Neural crest cell (in vitro differentiated cells): ENCODE measurements around the gene FIP1L1. TPM values are rescaled to one million over a fixed set of nuclear protein-coding genes. Genes with fewer than 3 reads are reported as not detected.

ENCODE experiments used
- DNase-seq: peaks from one replicate; pipeline ENCODE4 v3.0.0; 2021; ENCODE audit warnings: low read depth, mixed read lengths, low spot score
- H3K27ac Mint-ChIP-seq: one replicate; pipeline ENCODE4 v1.8.0; 2021; ENCODE audit warnings: mild to moderate bottlenecking, mixed read lengths; ENCODE audit not compliant: unreplicated experiment
- H3K27me3 Mint-ChIP-seq: 2 replicates; pipeline ENCODE4 v1.8.0; 2021; ENCODE audit warnings: low read depth, mild to moderate bottlenecking, mixed read lengths
- H3K36me3 Mint-ChIP-seq: 2 replicates; pipeline ENCODE4 v1.8.0; 2021; ENCODE audit warnings: low read depth, mild to moderate bottlenecking, mixed read lengths
- H3K4me1 Mint-ChIP-seq: 2 replicates; pipeline ENCODE4 v1.8.0; 2021; ENCODE audit warnings: mixed read lengths
- H3K4me3 Mint-ChIP-seq: one replicate; pipeline ENCODE4 v1.8.0; 2021; ENCODE audit warnings: mild to moderate bottlenecking, mixed read lengths
- H3K9me3 Mint-ChIP-seq: 2 replicates; pipeline ENCODE4 v1.8.0; 2021; ENCODE audit warnings: mixed read lengths
- total RNA-seq: library from RNA; stranded (reverse); gene quantifications from 2 replicates; pipeline ENCODE4 v1.2.1, GENCODE V29; 2021
- TF ChIP-seq, protein P1 (sequence below): fragments of 200-600 bp; sonication (generic); conservative IDR thresholded peaks from 2 replicates; pipeline ENCODE4 v1.5.0; 2021; ENCODE audit warnings: antibody characterized with exemption, mild to moderate bottlenecking

The FIP1L1 gene
- total RNA-seq, 1 donor from 2014 or later: 67.1 TPM

GRCh38 chr4:53364624-53365023 is 12.8 kb upstream of the FIP1L1 start:
- no peaks in the 10 kb centered on the region for H3K9me3 Mint-ChIP-seq

DNA sequence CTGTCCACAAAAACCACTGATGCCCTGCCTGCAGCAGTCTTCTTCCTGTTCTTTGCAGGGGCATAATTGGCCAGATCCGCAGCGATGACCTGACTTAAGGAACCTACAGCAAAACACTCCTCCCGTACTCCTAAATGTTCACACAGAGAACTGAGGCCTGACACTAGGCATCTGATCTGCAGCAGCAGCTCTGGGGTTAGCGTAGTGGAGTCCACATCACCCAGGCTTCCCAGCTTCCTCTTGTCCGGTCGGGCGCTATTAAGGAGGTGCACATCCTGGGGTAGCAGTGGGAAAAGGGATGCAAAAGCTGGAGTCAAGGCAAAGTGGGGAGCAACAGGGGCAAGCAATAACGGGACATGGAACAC is 12.3 kb upstream of the FIP1L1 start:
- peaks cover 34% of the 10 kb centered on the region for H3K27me3 Mint-ChIP-seq
- no peak overlapping the region for H3K27ac Mint-ChIP-seq
- TF ChIP-seq, protein P1, sequence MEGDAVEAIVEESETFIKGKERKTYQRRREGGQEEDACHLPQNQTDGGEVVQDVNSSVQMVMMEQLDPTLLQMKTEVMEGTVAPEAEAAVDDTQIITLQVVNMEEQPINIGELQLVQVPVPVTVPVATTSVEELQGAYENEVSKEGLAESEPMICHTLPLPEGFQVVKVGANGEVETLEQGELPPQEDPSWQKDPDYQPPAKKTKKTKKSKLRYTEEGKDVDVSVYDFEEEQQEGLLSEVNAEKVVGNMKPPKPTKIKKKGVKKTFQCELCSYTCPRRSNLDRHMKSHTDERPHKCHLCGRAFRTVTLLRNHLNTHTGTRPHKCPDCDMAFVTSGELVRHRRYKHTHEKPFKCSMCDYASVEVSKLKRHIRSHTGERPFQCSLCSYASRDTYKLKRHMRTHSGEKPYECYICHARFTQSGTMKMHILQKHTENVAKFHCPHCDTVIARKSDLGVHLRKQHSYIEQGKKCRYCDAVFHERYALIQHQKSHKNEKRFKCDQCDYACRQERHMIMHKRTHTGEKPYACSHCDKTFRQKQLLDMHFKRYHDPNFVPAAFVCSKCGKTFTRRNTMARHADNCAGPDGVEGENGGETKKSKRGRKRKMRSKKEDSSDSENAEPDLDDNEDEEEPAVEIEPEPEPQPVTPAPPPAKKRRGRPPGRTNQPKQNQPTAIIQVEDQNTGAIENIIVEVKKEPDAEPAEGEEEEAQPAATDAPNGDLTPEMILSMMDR: no peak
- H3K4me1 Mint-ChIP-seq: peaks cover 45% of the 10 kb centered on the region
- no peak for DNase-seq
- H3K4me3 Mint-ChIP-seq: peak overlapping the region; percentile 95
- H3K9me3 Mint-ChIP-seq: no peaks in the 10 kb centered on the region
- no peaks in the 10 kb centered on the region for H3K36me3 Mint-ChIP-seq

More at GRCh38 chr4:53364624-53365023, 12.8 kb upstream of the FIP1L1 start:
- Mint-ChIP-seq H3K36me3 (no peaks in the 10 kb centered on the region), H3K4me3 (peak overlapping the region; percentile 95), H3K4me1 (peaks cover 45% of the 10 kb centered on the region), H3K27me3 (peaks cover 30% of the 10 kb centered on the region), H3K27ac (no peak overlapping the region)
- TF ChIP-seq, protein P1: no peak
- no peak for DNase-seq

GRCh38 chr4:53365486-53366300 is 11.7 kb upstream of the FIP1L1 start, which contains the start of gene SCFD2:
Gene SCFD2 (minus strand): TSS chr4:53366061.
- peak; percentile 90 for DNase-seq
- Mint-ChIP-seq H3K4me3 (peak within 1 kb of the TSS; percentile 95), H3K36me3 (no peaks in the 10 kb centered on the region), H3K4me1 (peaks cover 41% of the 10 kb centered on the region), H3K27ac (peak within 1 kb of the TSS; percentile 76), H3K9me3 (no peaks in the 10 kb centered on the region), H3K27me3 (peaks cover 40% of the 10 kb centered on the region)
- TF ChIP-seq, protein P1: no peak

DNA sequence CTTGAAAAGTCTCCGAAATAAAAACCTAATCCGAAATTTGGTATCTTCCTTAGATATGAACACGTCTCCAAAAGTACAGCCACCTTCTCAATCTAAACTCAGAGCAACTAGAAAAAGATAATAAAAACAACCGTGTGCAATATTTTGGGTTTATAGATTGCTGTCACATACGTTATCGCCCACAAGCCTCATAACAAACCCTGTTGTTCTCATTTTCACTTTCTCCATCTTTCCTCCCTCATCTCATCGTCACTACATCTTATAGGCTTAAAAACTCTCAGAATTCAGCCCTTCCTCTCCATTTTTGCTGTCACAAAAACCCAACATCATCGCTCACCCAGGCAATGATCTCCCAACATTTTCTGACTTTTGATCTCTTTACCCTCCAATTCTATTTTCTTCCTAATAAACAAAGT is 11.1 kb upstream of the FIP1L1 start:
- TF ChIP-seq, protein P1: no peak
- H3K27me3 Mint-ChIP-seq: peaks cover 46% of the 10 kb centered on the region
- peaks cover 38% of the 10 kb centered on the region for H3K4me1 Mint-ChIP-seq
- H3K27ac Mint-ChIP-seq: peak overlapping the region; percentile 76
- no peak for DNase-seq
- H3K36me3 Mint-ChIP-seq: no peaks in the 10 kb centered on the region
- H3K4me3 Mint-ChIP-seq: peak overlapping the region; percentile 95
- H3K9me3 Mint-ChIP-seq: no peaks in the 10 kb centered on the region

GRCh38 chr4:53367721-53368120 is 9.7 kb upstream of the FIP1L1 start:
- no peak for DNase-seq
- Mint-ChIP-seq H3K27me3 (peaks cover 60% of the 10 kb centered on the region), H3K9me3 (no peaks in the 10 kb centered on the region), H3K4me3 (no peak overlapping the region), H3K4me1 (peaks cover 28% of the 10 kb centered on the region), H3K27ac (no peak overlapping the region), H3K36me3 (no peaks in the 10 kb centered on the region)
- TF ChIP-seq, protein P1: no peak
